Endothelial cell (in vitro differentiated cells): ENCODE data around the gene ENG. TPM values are rescaled to one million over a fixed set of nuclear protein-coding genes. Genes with fewer than 3 reads are reported as not detected.

Source experiments
- DNase-seq: peaks from one replicate; pipeline ENCODE4 v3.0.0; 2021; ENCODE audit warnings: low spot score
- H3K27ac Mint-ChIP-seq: one replicate; pipeline ENCODE4 v1.8.0; 2021; ENCODE audit warnings: mixed read lengths, inconsistent platforms; ENCODE audit not compliant: unreplicated experiment
- H3K27me3 Mint-ChIP-seq: one replicate; pipeline ENCODE4 v1.8.0; 2021; ENCODE audit warnings: mild to moderate bottlenecking, moderate library complexity, mixed read lengths, inconsistent platforms; ENCODE audit not compliant: unreplicated experiment
- H3K36me3 Mint-ChIP-seq: one replicate; pipeline ENCODE4 v1.8.0; 2021; ENCODE audit warnings: mild to moderate bottlenecking, low read depth, mixed read lengths, inconsistent platforms; ENCODE audit not compliant: unreplicated experiment
- H3K4me1 Mint-ChIP-seq: one replicate; pipeline ENCODE4 v1.8.0; 2021; ENCODE audit warnings: mild to moderate bottlenecking, mixed read lengths, inconsistent platforms; ENCODE audit not compliant: unreplicated experiment
- H3K4me3 Mint-ChIP-seq: one replicate; pipeline ENCODE4 v1.8.0; 2021; ENCODE audit warnings: mild to moderate bottlenecking, mixed read lengths, inconsistent platforms; ENCODE audit not compliant: unreplicated experiment
- H3K9me3 Mint-ChIP-seq: one replicate; pipeline ENCODE4 v1.8.0; 2021; ENCODE audit warnings: mixed read lengths, inconsistent platforms; ENCODE audit not compliant: unreplicated experiment
- CTCF ChIP-seq: fragments of 200-600 bp; sonication (generic); IDR thresholded peaks from one replicate; pipeline ENCODE4 v1.5.0; 2021; ENCODE audit warnings: antibody characterized with exemption; ENCODE audit not compliant: unreplicated experiment
- total RNA-seq: library from RNA; stranded (reverse); fragmentation: NEBNext Ultra II Directional; extraction: Animal tissue kit (Norgen Biotek cat#: 25700); gene quantifications from one replicate; pipeline ENCODE4 v1.2.1, GENCODE V29; 2021; ENCODE audit not compliant: unreplicated experiment

ENG gene
- total RNA-seq, 1 donor from 2014 or later = 113 TPM

GRCh38 chr9:127890053-127890452 lies 35.6 kb upstream of the ENG start:
- Mint-ChIP-seq H3K4me3 (no peak overlapping the region), H3K27ac (no peak overlapping the region), H3K4me1 (peaks cover 9% of the 10 kb centered on the region), H3K36me3 (peaks cover 57% of the 10 kb centered on the region), H3K27me3 (no peaks in the 10 kb centered on the region), H3K9me3 (no peaks in the 10 kb centered on the region)
- no peak for TF ChIP-seq CTCF
- DNase-seq = no peak

GRCh38 chr9:127887792-127888191 lies 33.3 kb upstream of the ENG start:
- Mint-ChIP-seq H3K36me3 (peaks cover 36% of the 10 kb centered on the region), H3K27me3 (peaks cover 6% of the 10 kb centered on the region)

GRCh38 chr9:127886401-127886972 lies 32.0 kb upstream of the ENG start:
- DNase-seq = no peak
- TF ChIP-seq CTCF = no peak
- Mint-ChIP-seq H3K4me1 (peaks cover 30% of the 10 kb centered on the region), H3K4me3 (peak overlapping the region; percentile 68), H3K27me3 (peaks cover 9% of the 10 kb centered on the region), H3K27ac (no peak overlapping the region), H3K36me3 (peaks cover 28% of the 10 kb centered on the region), H3K9me3 (no peaks in the 10 kb centered on the region)

More at GRCh38 chr9:127887792-127888191, 33.3 kb upstream of the ENG start:
- peak; percentile 28 for TF ChIP-seq CTCF
- H3K4me3 Mint-ChIP-seq = no peak overlapping the region
- H3K27ac Mint-ChIP-seq = no peak overlapping the region
- no peaks in the 10 kb centered on the region for H3K9me3 Mint-ChIP-seq
- peaks cover 27% of the 10 kb centered on the region for H3K4me1 Mint-ChIP-seq
- DNase-seq = peak; percentile 5

- H3K4me1 Mint-ChIP-seq = peaks cover 32% of the 10 kb centered on the region
- H3K27ac Mint-ChIP-seq = no peak overlapping the region
- no peaks in the 10 kb centered on the region for H3K9me3 Mint-ChIP-seq
- peak overlapping the region; percentile 68 for H3K4me3 Mint-ChIP-seq
- peaks cover 23% of the 10 kb centered on the region for H3K36me3 Mint-ChIP-seq
- DNase-seq = no peak
- H3K27me3 Mint-ChIP-seq = peaks cover 9% of the 10 kb centered on the region
- TF ChIP-seq CTCF = no peak
Measured at GRCh38 chr9:127885508-127886281, 31.2 kb upstream of the ENG start.

GRCh38 chr9:127884976-127885490 lies 30.6 kb upstream of the ENG start:
- no peaks in the 10 kb centered on the region for H3K9me3 Mint-ChIP-seq
- DNase-seq = no peak
- H3K27ac Mint-ChIP-seq = peak overlapping the region; percentile 72
- H3K4me3 Mint-ChIP-seq = no peak overlapping the region
- TF ChIP-seq CTCF = no peak
- H3K27me3 Mint-ChIP-seq = peaks cover 9% of the 10 kb centered on the region
- H3K36me3 Mint-ChIP-seq = peaks cover 18% of the 10 kb centered on the region
- H3K4me1 Mint-ChIP-seq = peaks cover 34% of the 10 kb centered on the region
